ENCODE measurements around the gene PRCP. TPM values are rescaled to one million over a fixed set of nuclear protein-coding genes. Genes with fewer than 3 reads are reported as not detected.

Gene PRCP
- total and polyA plus RNA-seq, 2 donors (not counting 1 experiment from before 2014, with no cell fraction given): 24.6 to 37.7 TPM

Other genes with a start within 250 kb of the PRCP start
- not detected in 2 replicates for gene FAM181B, start 166.6 kb downstream of the PRCP start, total RNA-seq
- not detected in 2 replicates for gene FAM181B, start 166.6 kb downstream of the PRCP start, polyA plus RNA-seq
- gene DDIAS, start 1.3 kb upstream of the PRCP start, total RNA-seq: 1.7 and 2.4 TPM in 2 replicates
- 1.6 and 3.3 TPM in 2 replicates for gene DDIAS, start 1.3 kb upstream of the PRCP start, polyA plus RNA-seq
- 208 and 214 TPM in 2 replicates for gene RAB30, start 171.5 kb upstream of the PRCP start, total RNA-seq
- gene RAB30, start 171.5 kb upstream of the PRCP start, polyA plus RNA-seq: 26.6 and 57.5 TPM in 2 replicates

Measured in B cell (primary cell).